Measurements from ENCODE around the gene BUB1. TPM values are rescaled to one million over a fixed set of nuclear protein-coding genes. Genes with fewer than 3 reads are reported as not detected.

BUB1 gene
- total RNA-seq, 2 donors from 2014 or later = 0.27 to 0.49 TPM

DNA sequence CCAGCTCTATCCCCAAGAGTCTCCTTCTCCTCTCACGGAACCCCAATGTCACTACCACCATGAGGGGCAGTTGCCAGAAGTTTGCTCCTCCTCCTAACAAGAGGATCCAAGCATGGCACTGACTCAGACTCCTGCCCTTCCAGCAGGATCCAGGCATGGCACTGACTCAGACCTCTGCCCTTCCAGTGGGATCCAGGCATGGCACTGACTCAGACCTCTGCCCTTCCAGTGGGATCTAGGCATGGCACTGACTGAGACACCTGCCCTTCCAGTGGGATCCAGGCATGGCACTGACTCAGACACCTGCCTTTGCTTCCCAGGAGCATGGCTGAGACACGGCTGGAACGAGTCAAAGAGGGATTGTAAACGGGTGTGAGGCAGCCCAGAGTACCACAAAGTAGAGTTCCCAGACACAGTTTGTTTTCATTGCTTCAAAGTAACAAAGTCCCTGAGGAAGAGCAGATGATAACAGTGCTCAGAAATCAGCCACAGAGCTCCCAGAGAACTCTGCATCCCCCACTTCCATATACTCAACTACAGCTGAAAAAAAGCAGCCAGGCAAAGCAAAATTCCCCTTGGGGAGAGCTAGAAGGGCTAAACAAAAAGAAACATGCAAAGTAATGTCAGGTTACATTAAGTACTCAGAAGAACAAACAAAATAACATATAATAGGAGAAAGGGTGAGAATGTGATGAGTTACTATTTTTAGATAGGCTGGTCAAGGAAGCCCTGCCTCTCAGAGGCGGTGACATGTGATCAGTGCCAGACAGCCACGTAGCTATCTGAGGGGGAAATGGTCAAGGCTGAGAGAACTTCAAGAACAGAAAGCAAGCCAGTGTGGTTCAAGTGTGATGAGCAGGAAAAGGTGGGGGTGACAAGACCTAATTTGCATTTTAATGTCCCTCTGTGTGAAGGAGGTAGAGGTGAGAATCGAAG, 3.0 kb downstream of the BUB1 start:
- no peak for ATAC-seq (ENCODE audit: insufficient number of reproducible peaks, low FRiP score, low read depth)
- H3K27me3 ChIP-seq (replicated peaks; ENCODE audit: insufficient read depth) = no peaks in the 10 kb centered on the region
- H3K9me3 ChIP-seq = no peaks in the 10 kb centered on the region
- no peak for TF ChIP-seq CTCF (IDR thresholded peaks at IDR 0.05)
- no peaks in the 10 kb centered on the region for H3K36me3 ChIP-seq
- H3K27ac ChIP-seq = no peak overlapping the region
- no peak for DNase-seq (ENCODE audit: low spot score)
- H3K4me1 ChIP-seq (ENCODE audit: control insufficient read depth in 1 of 2, low read depth in 2 of 2) = peaks cover 2 to 17% of the 10 kb centered on the region in 2 donors
- H3K4me3 ChIP-seq = no peak overlapping the region

GRCh38 chr2:110673201-110673600, 4.7 kb downstream of the BUB1 start:
- Histone ChIP-seq H3K36me3 (no peaks in the 10 kb centered on the region), H3K27ac (no peak overlapping the region), H3K4me3 (no peak overlapping the region), H3K9me3 (no peaks in the 10 kb centered on the region), H3K4me1 (ENCODE audit: control insufficient read depth in 1 of 2, low read depth in 2 of 2) (peaks cover 2 to 5% of the 10 kb centered on the region in 2 donors), H3K27me3 (replicated peaks; ENCODE audit: insufficient read depth) (no peaks in the 10 kb centered on the region)
- ATAC-seq (ENCODE audit: insufficient number of reproducible peaks, low FRiP score, low read depth) (no peak), DNase-seq (ENCODE audit: low spot score) (no peak)
- no peak for TF ChIP-seq CTCF (IDR thresholded peaks at IDR 0.05)

DNA sequence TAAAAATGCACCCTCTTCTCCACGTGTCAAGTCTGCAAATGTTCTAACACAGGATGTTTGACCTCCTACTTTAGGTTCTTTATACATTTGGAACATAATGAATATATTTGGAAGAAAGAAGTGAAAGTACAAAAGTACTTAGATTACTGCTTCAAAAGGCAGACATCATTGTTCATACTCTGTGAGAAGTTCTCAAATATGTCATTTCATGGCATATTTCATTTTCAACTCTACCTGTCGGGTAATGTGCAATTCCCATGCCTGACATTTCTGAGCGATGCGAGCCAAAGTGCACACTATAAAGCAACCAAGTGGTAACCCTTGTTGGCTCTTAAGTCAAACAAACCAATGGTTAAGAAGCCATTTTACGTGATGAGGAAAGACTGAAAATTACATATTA, 7.0 kb downstream of the BUB1 start:
- Histone ChIP-seq H3K27ac (no peak overlapping the region), H3K4me3 (no peak overlapping the region), H3K36me3 (no peaks in the 10 kb centered on the region), H3K27me3 (replicated peaks; ENCODE audit: insufficient read depth) (no peaks in the 10 kb centered on the region), H3K9me3 (no peaks in the 10 kb centered on the region), H3K4me1 (ENCODE audit: control insufficient read depth in 1 of 2, low read depth in 2 of 2) (no peaks in the 10 kb centered on the region)
- no peak for TF ChIP-seq CTCF (IDR thresholded peaks at IDR 0.05)
- DNase-seq (ENCODE audit: low spot score) (no peak), ATAC-seq (ENCODE audit: insufficient number of reproducible peaks, low FRiP score, low read depth) (no peak)

- Histone ChIP-seq H3K4me3 (no peak overlapping the region), H3K27me3 (replicated peaks; ENCODE audit: insufficient read depth) (no peaks in the 10 kb centered on the region), H3K9me3 (no peaks in the 10 kb centered on the region), H3K4me1 (ENCODE audit: control insufficient read depth in 1 of 2, low read depth in 2 of 2) (no peaks in the 10 kb centered on the region), H3K27ac (no peak overlapping the region), H3K36me3 (no peaks in the 10 kb centered on the region)
- ATAC-seq (ENCODE audit: insufficient number of reproducible peaks, low FRiP score, low read depth) (no peak), DNase-seq (ENCODE audit: low spot score) (no peak)
- TF ChIP-seq CTCF (IDR thresholded peaks at IDR 0.05) = no peak
Measured at GRCh38 chr2:110669079-110669478, 8.8 kb downstream of the BUB1 start.

DNA sequence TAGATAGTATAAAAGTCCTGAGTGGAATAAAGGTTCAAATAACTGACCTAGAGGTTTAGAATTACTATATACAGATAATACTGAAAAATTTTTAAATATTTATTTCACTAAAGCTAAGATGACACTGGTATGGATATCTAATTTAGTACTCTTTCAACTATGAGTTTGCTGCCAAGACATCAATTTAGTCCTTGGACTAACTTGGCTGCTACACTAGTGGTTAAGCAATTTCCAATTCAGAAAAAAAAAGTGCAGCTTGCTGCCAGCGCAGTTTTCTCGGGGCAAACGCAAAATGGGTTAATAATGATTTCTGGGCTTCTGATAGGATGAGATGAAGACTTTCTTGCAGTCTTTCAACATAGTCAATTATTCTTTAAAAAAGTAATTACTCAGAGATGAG, 10.8 kb downstream of the BUB1 start:
- no peak overlapping the region for H3K4me3 ChIP-seq
- DNase-seq (ENCODE audit: low spot score) (no peak), ATAC-seq (ENCODE audit: insufficient number of reproducible peaks, low FRiP score, low read depth) (no peak)
- H3K4me1 ChIP-seq (ENCODE audit: control insufficient read depth in 1 of 2, low read depth in 2 of 2) = no peaks in the 10 kb centered on the region
- H3K36me3 ChIP-seq = no peaks in the 10 kb centered on the region
- no peaks in the 10 kb centered on the region for H3K27me3 ChIP-seq (replicated peaks; ENCODE audit: insufficient read depth)
- H3K9me3 ChIP-seq = no peaks in the 10 kb centered on the region
- TF ChIP-seq CTCF (IDR thresholded peaks at IDR 0.05) = no peak
- H3K27ac ChIP-seq = no peak overlapping the region
